A673 (cell line): ENCODE measurements around the gene TAS1R2.

Experiments
- EZH2 ChIP-seq: fragments of 200-600 bp; sonication (generic); IDR thresholded peaks from 2 replicates; pipeline ENCODE4 v1.6.1; 2017; ENCODE audit warnings: borderline replicate concordance, low read depth, mild to moderate bottlenecking, mixed read lengths, antibody characterized with exemption, low read length; ENCODE audit not compliant: poor library complexity, severe bottlenecking
- TF ChIP-seq, protein P1 (sequence below): fragments of 300-800, 200-600 bp; sonication (generic); conservative IDR thresholded peaks from 2 replicates; pipeline ENCODE4 v1.5.1; 2017; ENCODE audit warnings: low read depth, mild to moderate bottlenecking, antibody characterized with exemption, low read length, moderate library complexity, mixed read lengths

DNA sequence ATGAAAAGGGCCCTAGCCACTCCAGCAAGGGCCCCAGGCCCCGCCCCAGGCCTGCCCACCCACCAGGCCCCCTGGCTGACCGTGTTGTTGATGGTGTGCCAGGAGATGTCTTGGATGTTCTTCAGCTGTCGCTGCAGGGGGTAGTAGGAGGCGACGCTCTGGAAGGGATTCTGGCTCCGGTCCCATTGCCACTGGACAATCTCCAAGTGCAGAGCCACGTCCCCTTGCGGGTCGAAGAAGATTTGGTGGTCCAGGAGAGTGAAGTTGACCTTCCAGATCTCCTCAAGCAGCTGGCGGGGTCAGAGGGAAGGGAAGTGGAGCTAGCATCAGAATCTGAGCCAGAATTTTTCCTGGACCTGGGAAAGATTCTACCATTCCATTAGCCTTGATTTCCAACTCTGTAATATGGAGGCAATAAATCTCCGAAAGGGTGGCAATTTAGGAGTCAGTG is 10.2 kb downstream of the TAS1R2 start:
- TF ChIP-seq, protein P1, sequence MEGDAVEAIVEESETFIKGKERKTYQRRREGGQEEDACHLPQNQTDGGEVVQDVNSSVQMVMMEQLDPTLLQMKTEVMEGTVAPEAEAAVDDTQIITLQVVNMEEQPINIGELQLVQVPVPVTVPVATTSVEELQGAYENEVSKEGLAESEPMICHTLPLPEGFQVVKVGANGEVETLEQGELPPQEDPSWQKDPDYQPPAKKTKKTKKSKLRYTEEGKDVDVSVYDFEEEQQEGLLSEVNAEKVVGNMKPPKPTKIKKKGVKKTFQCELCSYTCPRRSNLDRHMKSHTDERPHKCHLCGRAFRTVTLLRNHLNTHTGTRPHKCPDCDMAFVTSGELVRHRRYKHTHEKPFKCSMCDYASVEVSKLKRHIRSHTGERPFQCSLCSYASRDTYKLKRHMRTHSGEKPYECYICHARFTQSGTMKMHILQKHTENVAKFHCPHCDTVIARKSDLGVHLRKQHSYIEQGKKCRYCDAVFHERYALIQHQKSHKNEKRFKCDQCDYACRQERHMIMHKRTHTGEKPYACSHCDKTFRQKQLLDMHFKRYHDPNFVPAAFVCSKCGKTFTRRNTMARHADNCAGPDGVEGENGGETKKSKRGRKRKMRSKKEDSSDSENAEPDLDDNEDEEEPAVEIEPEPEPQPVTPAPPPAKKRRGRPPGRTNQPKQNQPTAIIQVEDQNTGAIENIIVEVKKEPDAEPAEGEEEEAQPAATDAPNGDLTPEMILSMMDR: no peak
- TF ChIP-seq EZH2: no peak
